Neural progenitor cell (in vitro differentiated cells): ENCODE measurements around the gene ATP10A. TPM values are rescaled to one million over a fixed set of nuclear protein-coding genes. Genes with fewer than 3 reads are reported as not detected.
A peak's percentile ranks its signal among the peaks of the same experiment; 100 is the strongest.

Experiments used
- DNase-seq: peaks from one replicate; pipeline ENCODE4 v3.0.0-alpha.2; 2016; ENCODE audit warnings: low spot score
- H2AFZ ChIP-seq: fragments of 200-600 bp; sonication (generic); replicated peaks from 2 replicates; pipeline ENCODE4 v1.6.1; 2016; ENCODE audit warnings: antibody characterized with exemption
- H3F3A ChIP-seq: fragments of 200-600 bp; sonication (generic); 2 replicates; pipeline ENCODE4 v1.6.1; 2016; ENCODE audit warnings: antibody characterized with exemption, low read depth
- H3K27ac ChIP-seq: fragments of 200-600 bp; sonication (generic); 2 replicates; pipeline ENCODE4 v1.5.1; 2016; ENCODE audit warnings: mild to moderate bottlenecking
- H3K27me3 ChIP-seq: fragments of 200-600 bp; sonication (generic); 2 replicates; pipeline ENCODE4 v1.6.1; 2016; ENCODE audit warnings: mild to moderate bottlenecking, moderate library complexity
- H3K36me3 ChIP-seq: fragments of 200-600 bp; sonication (generic); 2 replicates; pipeline ENCODE4 v1.5.1; 2016
- H3K4me1 ChIP-seq: fragments of 200-600 bp; sonication (generic); 2 replicates; pipeline ENCODE4 v1.6.1; 2016; ENCODE audit warnings: mixed run types
- H3K4me2 ChIP-seq: fragments of 200-600 bp; sonication (generic); 2 replicates; pipeline ENCODE4 v1.6.1; 2016
- H3K4me3 ChIP-seq: fragments of 200-600 bp; sonication (generic); 2 replicates; pipeline ENCODE4 v1.5.1; 2016
- H3K79me2 ChIP-seq: fragments of 200-600 bp; sonication (generic); 2 replicates; pipeline ENCODE4 v1.6.1; 2016; ENCODE audit warnings: low read depth
- H3K9ac ChIP-seq: fragments of 200-600 bp; sonication (generic); 2 replicates; pipeline ENCODE4 v1.6.1; 2016
- H3K9me3 ChIP-seq: fragments of 200-600 bp; sonication (generic); 2 replicates; pipeline ENCODE4 v1.5.1; 2016; ENCODE audit warnings: low read depth
- H4K20me1 ChIP-seq: fragments of 200-600 bp; sonication (generic); 2 replicates; pipeline ENCODE4 v1.6.1; 2016; ENCODE audit warnings: low read depth
- H3K27ac Mint-ChIP-seq: 3 replicates; pipeline ENCODE4 v1.8.0; 2021; ENCODE audit warnings: mixed read lengths
- H3K27me3 Mint-ChIP-seq: 2 replicates; pipeline ENCODE4 v1.8.0; 2022; ENCODE audit warnings: low read depth, mild to moderate bottlenecking, inconsistent platforms, moderate library complexity, mixed read lengths; ENCODE audit not compliant: insufficient read depth
- H3K36me3 Mint-ChIP-seq: 3 replicates; pipeline ENCODE4 v1.8.0; 2021; ENCODE audit warnings: mixed read lengths
- H3K4me1 Mint-ChIP-seq: 3 replicates; pipeline ENCODE4 v1.8.0; 2021; ENCODE audit warnings: mixed read lengths
- H3K4me3 Mint-ChIP-seq: 3 replicates; pipeline ENCODE4 v1.8.0; 2021; ENCODE audit warnings: mild to moderate bottlenecking, moderate library complexity, mixed read lengths
- H3K9me3 Mint-ChIP-seq: 3 replicates; pipeline ENCODE4 v1.8.0; 2020; ENCODE audit warnings: mixed read lengths
- EZH2 ChIP-seq: fragments of 200-600 bp; sonication (generic); IDR thresholded peaks from 2 replicates; pipeline ENCODE4 v1.6.1; 2017; ENCODE audit warnings: antibody characterized with exemption, mild to moderate bottlenecking, moderate library complexity
- EZH2phosphoT487 ChIP-seq: fragments of 200-600 bp; sonication (generic); IDR thresholded peaks from 2 replicates; pipeline ENCODE4 v1.6.1; 2017; ENCODE audit warnings: antibody characterized with exemption
- total RNA-seq: library from RNA; depleted of rRNA; stranded (reverse); fragments of >200 nt; gene quantifications from 2 replicates; pipeline ENCODE4 v1.2.3, GENCODE V29; 2015; ENCODE audit warnings: low replicate concordance
- TF ChIP-seq, protein P1 (sequence below): fragments of 200-600 bp; sonication (generic); IDR thresholded peaks from 2 replicates; pipeline ENCODE4 v1.5.1; 2017; ENCODE audit warnings: antibody characterized with exemption, mild to moderate bottlenecking

Gene ATP10A
- total RNA-seq, 1 donor from 2014 or later = 0.32 TPM

DNA sequence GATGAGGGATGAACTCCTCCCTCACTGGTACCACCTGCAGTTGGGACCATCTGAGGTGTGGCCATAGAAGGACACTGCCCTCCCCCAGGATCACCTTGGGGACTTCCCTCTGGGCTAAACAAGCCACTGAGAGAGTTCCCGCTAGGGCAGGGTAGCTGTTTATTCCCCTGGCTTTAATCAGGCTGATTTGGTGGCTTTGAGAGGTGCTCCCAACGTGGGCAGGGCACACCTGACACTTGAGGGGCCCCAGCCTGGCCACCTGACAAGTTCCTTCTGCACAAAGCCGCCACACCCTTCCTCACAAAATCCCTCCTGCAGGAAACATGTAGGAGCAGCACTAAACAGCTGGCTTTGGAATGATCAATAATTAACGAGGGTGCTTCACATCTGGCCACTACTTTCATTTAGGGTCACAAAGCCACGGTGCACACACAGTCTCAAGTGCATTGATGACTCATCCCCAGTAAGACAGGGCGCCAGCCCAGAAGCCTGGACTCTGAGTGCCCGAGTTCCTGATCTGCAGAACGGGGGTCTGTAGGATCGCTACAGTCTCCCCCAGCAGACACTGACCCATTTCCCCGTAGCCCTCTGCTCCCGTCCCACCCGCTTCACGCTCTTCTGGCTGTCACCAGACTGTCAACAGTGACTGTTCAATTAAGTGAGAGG is 75.1 kb downstream of the ATP10A start:
- peaks cover 35% of the 10 kb centered on the region for H3K4me1 Mint-ChIP-seq
- H3K27me3 ChIP-seq = no peaks in the 10 kb centered on the region
- H3K27ac Mint-ChIP-seq = no peak overlapping the region
- no peak overlapping the region for H3K9ac ChIP-seq
- H3K27me3 Mint-ChIP-seq = peaks cover 3% of the 10 kb centered on the region
- no peak overlapping the region for H3K4me3 Mint-ChIP-seq
- no peaks in the 10 kb centered on the region for H3K4me1 ChIP-seq
- H4K20me1 ChIP-seq = no peaks in the 10 kb centered on the region
- no peak for DNase-seq
- H3K36me3 Mint-ChIP-seq = no peaks in the 10 kb centered on the region
- H3K27ac ChIP-seq = no peak overlapping the region
- H2AFZ ChIP-seq = no peak overlapping the region
- TF ChIP-seq EZH2 (no peak), EZH2phosphoT487 (no peak)
- TF ChIP-seq, protein P1, sequence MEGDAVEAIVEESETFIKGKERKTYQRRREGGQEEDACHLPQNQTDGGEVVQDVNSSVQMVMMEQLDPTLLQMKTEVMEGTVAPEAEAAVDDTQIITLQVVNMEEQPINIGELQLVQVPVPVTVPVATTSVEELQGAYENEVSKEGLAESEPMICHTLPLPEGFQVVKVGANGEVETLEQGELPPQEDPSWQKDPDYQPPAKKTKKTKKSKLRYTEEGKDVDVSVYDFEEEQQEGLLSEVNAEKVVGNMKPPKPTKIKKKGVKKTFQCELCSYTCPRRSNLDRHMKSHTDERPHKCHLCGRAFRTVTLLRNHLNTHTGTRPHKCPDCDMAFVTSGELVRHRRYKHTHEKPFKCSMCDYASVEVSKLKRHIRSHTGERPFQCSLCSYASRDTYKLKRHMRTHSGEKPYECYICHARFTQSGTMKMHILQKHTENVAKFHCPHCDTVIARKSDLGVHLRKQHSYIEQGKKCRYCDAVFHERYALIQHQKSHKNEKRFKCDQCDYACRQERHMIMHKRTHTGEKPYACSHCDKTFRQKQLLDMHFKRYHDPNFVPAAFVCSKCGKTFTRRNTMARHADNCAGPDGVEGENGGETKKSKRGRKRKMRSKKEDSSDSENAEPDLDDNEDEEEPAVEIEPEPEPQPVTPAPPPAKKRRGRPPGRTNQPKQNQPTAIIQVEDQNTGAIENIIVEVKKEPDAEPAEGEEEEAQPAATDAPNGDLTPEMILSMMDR = no peak
- H3K9me3 Mint-ChIP-seq = no peaks in the 10 kb centered on the region
- H3F3A ChIP-seq = no peaks in the 10 kb centered on the region
- H3K4me3 ChIP-seq = no peak overlapping the region
- H3K79me2 ChIP-seq = no peaks in the 10 kb centered on the region
- H3K4me2 ChIP-seq = no peak overlapping the region
- no peaks in the 10 kb centered on the region for H3K36me3 ChIP-seq
- no peaks in the 10 kb centered on the region for H3K9me3 ChIP-seq

DNA sequence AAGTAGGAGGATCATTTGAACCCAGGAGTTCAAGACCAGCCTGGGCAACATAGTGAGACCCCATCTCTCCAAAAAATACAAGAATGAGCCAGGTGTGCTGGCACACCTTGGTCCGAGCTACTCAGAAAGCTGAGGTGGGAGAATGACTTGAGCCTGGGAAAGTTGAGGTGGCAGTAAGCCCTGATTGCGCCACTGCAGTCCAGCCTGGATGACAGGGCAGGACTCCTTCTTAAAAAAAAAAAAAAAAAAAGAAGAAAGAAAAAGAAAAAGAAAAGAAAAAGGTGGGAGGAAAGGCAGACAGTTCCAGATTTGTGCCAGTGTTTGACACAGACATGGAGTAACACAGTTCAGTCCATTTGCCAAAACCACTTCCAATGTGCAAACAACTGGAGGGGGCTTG is 75.7 kb downstream of the ATP10A start:
- Histone ChIP-seq H3K9me3 (no peaks in the 10 kb centered on the region), H3K27me3 (no peaks in the 10 kb centered on the region), H3K4me2 (no peak overlapping the region), H3K4me3 (no peak overlapping the region), H3K27ac (no peak overlapping the region), H3K9ac (no peak overlapping the region), H3K36me3 (no peaks in the 10 kb centered on the region), H3K79me2 (no peaks in the 10 kb centered on the region), H2AFZ (no peak overlapping the region), H3F3A (no peaks in the 10 kb centered on the region), H4K20me1 (no peaks in the 10 kb centered on the region), H3K4me1 (no peaks in the 10 kb centered on the region)
- H3K9me3 Mint-ChIP-seq = no peaks in the 10 kb centered on the region
- peaks cover 35% of the 10 kb centered on the region for H3K4me1 Mint-ChIP-seq
- no peak overlapping the region for H3K4me3 Mint-ChIP-seq
- H3K36me3 Mint-ChIP-seq = no peaks in the 10 kb centered on the region
- TF ChIP-seq, protein P1 = no peak
- no peak for TF ChIP-seq EZH2phosphoT487
- no peak for TF ChIP-seq EZH2
- no peak for DNase-seq
- H3K27ac Mint-ChIP-seq = peak overlapping the region; percentile 33
- H3K27me3 Mint-ChIP-seq = peaks cover 3% of the 10 kb centered on the region

- peak overlapping the region; percentile 46 for H3K27ac Mint-ChIP-seq
- no peak for DNase-seq
- no peaks in the 10 kb centered on the region for H3K36me3 Mint-ChIP-seq
- Histone ChIP-seq H3K36me3 (no peaks in the 10 kb centered on the region), H3K4me1 (no peaks in the 10 kb centered on the region), H3K4me2 (no peak overlapping the region), H2AFZ (no peak overlapping the region), H3K4me3 (no peak overlapping the region), H3K9me3 (no peaks in the 10 kb centered on the region), H3K9ac (no peak overlapping the region), H3K27me3 (no peaks in the 10 kb centered on the region), H4K20me1 (no peaks in the 10 kb centered on the region), H3K79me2 (no peaks in the 10 kb centered on the region), H3K27ac (no peak overlapping the region), H3F3A (no peaks in the 10 kb centered on the region)
- peaks cover 29% of the 10 kb centered on the region for H3K4me1 Mint-ChIP-seq
- no peak for TF ChIP-seq EZH2
- no peak for TF ChIP-seq EZH2phosphoT487
- TF ChIP-seq, protein P1 = no peak
- no peaks in the 10 kb centered on the region for H3K27me3 Mint-ChIP-seq
- H3K9me3 Mint-ChIP-seq = no peaks in the 10 kb centered on the region
- no peak overlapping the region for H3K4me3 Mint-ChIP-seq
Measured at GRCh38 chr15:25786040-25786439, 77.1 kb downstream of the ATP10A start.
